ENCODE results near the gene HOXC12.

The HOXC12 gene

GRCh38 chr12:53973236-53974042, 18.7 kb downstream of the HOXC12 start:
- ChIA-PET CTCF (interaction anchor here (0.8 to 1.4 kb wide), 4 partner anchors 12 to 241 kb away, joined by 3 read pairs; partner anchors contain the start of gene HOXC10), POLR2A (interaction anchor here (0.6 to 1.1 kb wide), 3 partner anchors 8 to 232 kb away, joined by 3 to 10 read pairs (median 3); no protein-coding TSS in a partner anchor)
- TF ChIP-seq, protein P1, sequence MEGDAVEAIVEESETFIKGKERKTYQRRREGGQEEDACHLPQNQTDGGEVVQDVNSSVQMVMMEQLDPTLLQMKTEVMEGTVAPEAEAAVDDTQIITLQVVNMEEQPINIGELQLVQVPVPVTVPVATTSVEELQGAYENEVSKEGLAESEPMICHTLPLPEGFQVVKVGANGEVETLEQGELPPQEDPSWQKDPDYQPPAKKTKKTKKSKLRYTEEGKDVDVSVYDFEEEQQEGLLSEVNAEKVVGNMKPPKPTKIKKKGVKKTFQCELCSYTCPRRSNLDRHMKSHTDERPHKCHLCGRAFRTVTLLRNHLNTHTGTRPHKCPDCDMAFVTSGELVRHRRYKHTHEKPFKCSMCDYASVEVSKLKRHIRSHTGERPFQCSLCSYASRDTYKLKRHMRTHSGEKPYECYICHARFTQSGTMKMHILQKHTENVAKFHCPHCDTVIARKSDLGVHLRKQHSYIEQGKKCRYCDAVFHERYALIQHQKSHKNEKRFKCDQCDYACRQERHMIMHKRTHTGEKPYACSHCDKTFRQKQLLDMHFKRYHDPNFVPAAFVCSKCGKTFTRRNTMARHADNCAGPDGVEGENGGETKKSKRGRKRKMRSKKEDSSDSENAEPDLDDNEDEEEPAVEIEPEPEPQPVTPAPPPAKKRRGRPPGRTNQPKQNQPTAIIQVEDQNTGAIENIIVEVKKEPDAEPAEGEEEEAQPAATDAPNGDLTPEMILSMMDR (IDR thresholded peaks at IDR 0.05; ENCODE audit: insufficient read depth, low read length, missing control alignments), result no peak
- DNase-seq (ENCODE audit: low read depth, low spot score), result no peak
- H3K4me3 ChIP-seq (ENCODE audit: low read depth, low read length), result peak overlapping the region; percentile 76

DNA sequence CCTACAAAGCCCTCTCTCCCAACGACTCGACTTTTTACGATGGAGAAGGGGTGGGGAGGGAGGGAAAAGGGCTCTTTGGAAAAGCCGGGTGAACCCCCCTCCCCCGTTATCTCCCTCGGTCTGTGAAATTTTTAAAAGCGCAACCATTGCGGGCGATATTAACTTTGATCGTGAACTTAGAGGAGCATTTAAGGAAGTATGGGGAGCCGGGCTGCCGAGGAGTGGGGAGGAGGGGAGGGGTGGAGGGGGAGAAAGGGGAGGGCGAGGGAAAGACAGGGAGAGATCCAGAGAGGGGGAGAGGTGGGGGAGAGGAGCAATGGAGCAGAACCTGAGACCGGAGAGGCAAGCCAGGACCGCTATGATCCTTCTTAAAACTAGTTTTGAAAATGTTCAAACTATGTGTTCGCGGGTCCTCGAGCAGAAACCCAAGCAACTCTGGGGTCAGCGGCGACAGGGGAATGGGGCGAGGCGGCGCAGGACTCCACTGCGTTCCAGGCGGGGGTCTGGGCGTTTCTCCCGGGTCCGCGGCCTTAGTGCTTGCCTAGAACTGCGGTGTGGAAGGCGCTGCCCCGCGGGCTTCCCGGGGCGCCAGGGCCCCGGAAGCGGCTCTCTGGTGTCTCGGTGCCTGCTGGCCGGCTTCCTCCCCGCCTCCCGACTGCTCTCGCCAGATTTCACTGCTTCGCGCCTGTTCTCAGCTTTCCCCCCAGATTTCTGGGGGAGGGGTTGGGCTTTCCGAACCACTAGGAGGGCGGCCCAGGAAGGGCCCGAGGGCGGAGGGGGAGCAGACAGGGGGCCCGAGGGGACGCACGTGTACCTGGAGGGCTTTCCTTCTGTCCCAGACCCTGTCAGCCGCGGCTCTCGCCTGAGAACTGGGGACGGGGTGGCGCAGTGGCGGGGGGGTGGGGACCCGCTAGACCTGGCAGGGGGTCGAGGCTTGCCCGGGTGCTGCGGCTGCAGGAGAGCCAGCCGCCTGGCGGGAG, 19.7 kb downstream of the HOXC12 start, which contains the start of gene HOTAIR:
HOTAIR (minus strand) TSS at position 871 of the 980 bp plus-strand sequence.
- POLR2A ChIA-PET, result interaction anchor here (0.6 to 1.1 kb wide), 4 partner anchors 9 to 231 kb away, joined by 3 to 10 read pairs (median 4); no protein-coding TSS in a partner anchor
- no peak for DNase-seq (ENCODE audit: low read depth, low spot score)
- H3K4me3 ChIP-seq (ENCODE audit: low read depth, low read length), result peak within 1 kb of the TSS; percentile 76
- TF ChIP-seq, protein P1 (IDR thresholded peaks at IDR 0.05; ENCODE audit: insufficient read depth, low read length, missing control alignments), result no peak
- CTCF ChIA-PET, result no interaction called here

DNA sequence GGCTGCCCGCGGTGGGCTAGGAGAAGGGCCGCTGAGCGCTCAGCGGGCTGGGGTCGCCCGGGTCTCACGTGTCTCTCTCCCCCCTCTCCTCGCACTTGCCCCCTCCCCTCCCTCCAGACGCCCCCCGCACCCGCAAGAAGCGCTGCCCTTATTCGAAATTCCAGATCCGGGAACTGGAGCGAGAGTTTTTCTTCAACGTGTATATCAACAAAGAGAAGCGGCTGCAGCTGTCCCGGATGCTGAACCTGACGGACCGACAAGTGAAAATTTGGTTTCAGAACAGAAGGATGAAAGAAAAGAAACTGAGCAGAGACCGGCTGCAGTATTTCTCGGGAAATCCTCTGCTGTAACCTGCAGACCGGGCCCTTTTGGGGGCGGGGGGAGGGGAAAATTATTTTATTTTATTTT, 20.4 kb downstream of the HOXC12 start:
- TF ChIP-seq, protein P1 (IDR thresholded peaks at IDR 0.05; ENCODE audit: insufficient read depth, low read length, missing control alignments), result no peak
- ChIA-PET POLR2A (interaction anchor here (0.6 to 1.7 kb wide), 2 partner anchors 11 to 20 kb away, joined by 4 to 5 read pairs; no protein-coding TSS in a partner anchor), CTCF (interaction anchor here (1.4 to 3.1 kb wide), 4 partner anchors 8 to 226 kb away, joined by 3 to 19 read pairs (median 6); no protein-coding TSS in a partner anchor)
- H3K4me3 ChIP-seq (ENCODE audit: low read depth, low read length), result peak overlapping the region; percentile 76
- DNase-seq (ENCODE audit: low read depth, low spot score), result no peak

- TF ChIP-seq, protein P1 (IDR thresholded peaks at IDR 0.05; ENCODE audit: insufficient read depth, low read length, missing control alignments), result no peak
- ChIA-PET CTCF (interaction anchor here (0.6 to 3.1 kb wide), 9 partner anchors 8 to 464 kb away, joined by 3 to 19 read pairs (median 6); partner anchors contain the start of gene HOXC10), POLR2A (interaction anchor here (0.6 to 1.7 kb wide), 4 partner anchors 8 to 28 kb away, joined by 4 to 5 read pairs (median 4); no protein-coding TSS in a partner anchor)
- peak overlapping the region; percentile 76 for H3K4me3 ChIP-seq (ENCODE audit: low read depth, low read length)
- no peak for DNase-seq (ENCODE audit: low read depth, low spot score)
Observed at GRCh38 chr12:53975479-53976152, 20.9 kb downstream of the HOXC12 start.

DNA sequence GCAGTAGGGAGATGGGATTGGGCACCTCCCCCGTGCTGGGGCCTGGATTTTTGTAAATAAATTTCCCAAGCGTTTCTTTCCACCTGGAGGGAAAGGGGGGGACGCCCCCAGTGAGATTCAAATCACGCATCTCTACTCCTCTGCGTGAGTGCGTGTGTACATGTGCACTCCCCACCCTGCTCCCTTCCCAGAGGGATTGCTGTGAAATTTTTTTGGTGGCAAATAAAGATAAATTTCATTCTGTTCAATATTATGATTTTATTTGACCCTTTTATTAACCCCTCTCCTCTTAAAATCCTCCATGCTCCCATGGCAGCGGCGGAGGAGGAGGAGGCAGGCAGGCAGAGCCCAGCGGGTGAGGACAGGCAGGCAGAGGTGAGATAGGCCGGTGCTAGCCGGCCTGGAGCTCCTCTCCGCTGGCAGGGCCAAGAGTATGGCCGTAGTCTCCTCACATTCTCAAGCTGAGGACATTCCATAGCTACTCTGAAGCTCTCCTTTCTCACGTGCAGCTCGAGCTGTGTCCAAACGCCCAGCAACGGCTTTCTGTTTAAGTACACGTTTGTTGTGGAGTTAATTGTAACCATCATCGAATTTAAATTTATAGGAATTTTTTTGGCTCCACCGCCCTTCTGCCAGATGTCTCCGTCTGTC, 21.6 kb downstream of the HOXC12 start:
- POLR2A ChIA-PET, result interaction anchor here (0.7 to 1.7 kb wide), 5 partner anchors 9 to 232 kb away, joined by 3 to 5 read pairs (median 4); no protein-coding TSS in a partner anchor
- DNase-seq (ENCODE audit: low read depth, low spot score), result no peak
- CTCF ChIA-PET, result interaction anchor here (0.6 to 3.1 kb wide), 10 partner anchors 9 to 463 kb away, joined by 3 to 19 read pairs (median 6); partner anchors contain the start of gene HOXC10
- TF ChIP-seq, protein P1 (IDR thresholded peaks at IDR 0.05; ENCODE audit: insufficient read depth, low read length, missing control alignments), result no peak
- peak overlapping the region; percentile 76 for H3K4me3 ChIP-seq (ENCODE audit: low read depth, low read length)
